Fibroblast of skin of right biceps (primary cell): ENCODE measurements around the gene KCNH1.

Experiments
- DNase-seq: peaks from one replicate; pipeline ENCODE4 v3.0.0-alpha.2; 2013

Gene KCNH1

GRCh38 chr1:210855440-210855839 lies 278.5 kb downstream of the KCNH1 start:
- no peak for DNase-seq

DNA sequence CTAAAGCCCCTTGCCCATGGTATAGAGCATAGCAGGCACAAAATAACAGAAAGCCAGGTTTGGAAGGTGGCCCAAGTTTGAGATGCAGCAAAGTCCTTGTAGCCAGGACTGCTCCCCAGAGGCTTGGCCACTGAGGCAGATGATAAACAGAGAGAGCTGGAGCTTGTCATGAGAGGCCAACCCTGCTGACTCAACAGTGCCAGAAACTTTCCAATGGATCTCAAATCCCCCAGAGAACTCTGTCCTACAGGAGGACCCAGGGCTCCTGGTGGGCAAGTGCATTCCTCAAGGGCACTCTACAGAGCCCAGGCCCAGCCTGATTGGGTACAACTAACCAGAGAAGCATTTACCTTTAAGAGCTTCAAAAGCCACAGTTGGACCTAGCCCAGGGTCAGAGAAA lies 280.7 kb downstream of the KCNH1 start:
- no peak for DNase-seq

DNA sequence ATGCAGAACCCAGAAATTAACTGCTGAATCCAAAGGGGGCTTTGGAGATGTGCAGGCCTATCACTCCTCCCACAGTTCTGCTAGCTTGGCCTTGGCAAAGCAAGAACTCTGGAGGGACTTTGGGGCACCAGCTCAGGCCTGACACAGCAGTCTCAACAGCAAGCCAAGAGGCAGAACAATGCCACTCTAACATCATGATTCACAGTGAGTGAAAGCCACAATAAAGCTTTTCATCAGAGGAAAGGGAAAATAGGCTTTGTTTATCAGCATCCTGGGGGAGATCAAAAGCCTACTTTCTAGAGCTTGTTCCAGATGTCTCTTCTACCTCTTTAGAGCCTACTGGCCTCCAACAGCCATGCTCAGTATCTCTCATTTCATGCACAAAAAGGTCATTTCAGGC lies 283.4 kb downstream of the KCNH1 start:
- no peak for DNase-seq

DNA sequence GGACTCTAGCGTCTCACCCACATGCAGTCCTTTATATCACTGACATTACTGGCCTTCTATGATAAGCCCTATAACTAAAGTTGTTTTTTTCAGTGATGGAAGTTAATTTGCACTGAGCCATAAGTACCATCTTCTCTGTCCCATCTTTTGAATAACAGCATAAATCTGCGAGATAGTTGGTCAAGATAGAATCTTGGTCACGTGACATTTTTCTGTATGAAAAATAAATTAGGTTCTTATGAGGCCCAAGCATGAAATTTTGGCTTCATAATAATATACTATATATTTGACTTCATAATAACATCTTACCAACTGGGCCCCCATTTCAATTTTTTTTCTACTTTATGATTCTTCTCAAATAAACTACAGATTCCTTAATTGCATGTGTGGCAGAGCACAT lies 285.5 kb downstream of the KCNH1 start:
- DNase-seq, result no peak

DNA sequence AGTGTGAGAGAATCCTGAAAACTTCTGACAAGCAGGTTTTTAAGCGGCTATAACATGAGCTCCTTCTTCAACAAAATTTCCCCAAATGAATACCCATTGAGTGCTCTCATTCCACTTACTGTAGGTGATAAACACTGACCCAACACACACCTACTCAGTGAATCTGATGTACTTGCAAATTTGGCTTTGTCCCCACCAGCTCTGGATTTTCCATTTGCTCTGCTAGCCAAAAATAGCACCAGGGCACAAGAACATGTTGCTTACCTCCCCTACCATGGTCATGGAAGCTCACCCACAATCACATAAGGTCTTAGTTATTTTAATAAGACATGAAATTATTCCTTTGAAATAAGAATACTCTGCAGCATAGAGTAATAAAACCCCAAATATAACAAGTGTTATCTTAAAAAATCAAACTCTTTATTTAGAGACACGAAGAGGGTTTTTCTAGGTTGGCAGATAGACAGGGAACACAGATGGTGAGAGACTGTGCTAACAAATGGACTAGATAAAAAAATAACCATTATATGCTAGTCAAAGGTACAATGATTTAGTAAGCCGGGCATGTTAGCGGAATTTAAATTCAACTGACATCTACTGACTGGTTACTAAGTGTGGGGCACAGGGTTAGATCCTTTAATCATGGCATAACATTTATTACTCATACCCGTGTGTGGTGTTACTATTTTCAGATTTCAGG lies 291.9 kb downstream of the KCNH1 start:
- no peak for DNase-seq

DNA sequence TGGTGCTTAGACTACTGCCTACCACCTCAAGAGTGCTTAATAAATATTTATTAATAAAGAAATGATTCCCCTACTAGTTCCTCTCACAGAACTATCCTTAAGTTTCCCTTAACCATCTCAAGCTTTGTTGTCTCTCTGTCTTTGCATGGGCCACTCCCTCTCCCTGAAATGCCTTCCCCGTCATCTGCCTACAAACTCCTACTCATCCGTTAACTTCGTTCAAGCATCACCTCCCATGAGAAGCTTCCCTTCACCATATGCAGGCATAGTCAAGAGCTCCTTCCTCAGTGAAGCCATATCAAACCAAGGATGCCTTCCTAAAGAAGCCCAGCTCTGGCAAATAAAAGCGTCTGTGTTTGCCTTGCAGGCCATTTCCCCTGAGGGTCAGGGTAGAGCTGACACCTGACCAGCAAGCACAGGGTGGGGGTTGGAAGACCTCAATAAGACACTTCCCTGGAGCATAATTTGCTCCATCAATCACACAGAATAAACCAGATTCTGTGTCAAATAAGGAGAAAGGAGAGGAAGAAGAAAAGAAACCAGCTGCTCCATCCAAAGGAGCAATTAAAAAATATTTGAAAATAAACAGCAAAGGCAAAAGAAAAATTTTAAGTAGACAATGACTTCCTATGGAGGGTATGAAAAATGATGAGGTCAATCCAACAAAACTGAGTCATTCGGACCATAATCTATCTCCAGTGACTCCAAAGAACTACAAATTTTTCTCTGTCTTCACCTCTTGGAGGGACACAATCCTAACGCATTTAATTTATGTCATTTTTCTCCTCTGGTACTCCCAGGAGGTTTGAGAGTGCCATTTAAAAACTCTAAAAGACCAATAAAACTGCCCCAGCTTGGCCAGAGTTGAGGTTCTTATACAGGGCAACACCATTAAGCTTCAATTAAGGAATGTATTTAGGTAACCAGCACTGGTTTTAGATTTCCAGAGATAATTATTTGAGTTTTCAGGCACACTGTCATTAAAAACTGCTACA lies 303.6 kb downstream of the KCNH1 start:
- DNase-seq, result no peak

DNA sequence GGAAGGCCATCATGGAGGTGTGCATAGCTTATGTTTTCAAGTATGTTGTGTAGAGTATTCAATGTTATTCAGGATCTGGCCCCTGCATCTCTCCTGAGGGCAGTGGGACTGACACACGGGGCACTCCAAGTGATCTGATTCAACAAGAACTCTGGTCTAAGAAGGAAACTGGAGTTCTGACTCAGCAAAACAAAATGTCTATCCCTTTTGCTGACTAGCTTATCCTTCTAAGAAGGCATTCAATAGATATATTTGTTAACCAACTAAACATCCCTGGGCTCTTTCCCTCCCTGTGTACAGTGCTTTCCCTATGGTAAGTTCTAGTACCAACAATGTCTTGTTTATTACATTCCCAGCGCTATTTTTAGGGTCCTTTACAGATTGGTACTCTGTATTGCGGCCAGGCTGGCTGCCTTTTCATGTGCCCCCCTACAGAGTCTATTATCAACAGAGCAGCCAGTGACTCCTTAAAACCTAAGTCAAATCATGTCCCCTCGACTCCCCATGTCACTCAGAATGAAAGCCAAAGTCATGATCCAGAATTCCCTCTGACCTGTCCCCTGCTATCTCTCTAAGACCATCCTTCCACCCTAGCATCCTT lies 304.9 kb downstream of the KCNH1 start:
- no peak for DNase-seq

DNA sequence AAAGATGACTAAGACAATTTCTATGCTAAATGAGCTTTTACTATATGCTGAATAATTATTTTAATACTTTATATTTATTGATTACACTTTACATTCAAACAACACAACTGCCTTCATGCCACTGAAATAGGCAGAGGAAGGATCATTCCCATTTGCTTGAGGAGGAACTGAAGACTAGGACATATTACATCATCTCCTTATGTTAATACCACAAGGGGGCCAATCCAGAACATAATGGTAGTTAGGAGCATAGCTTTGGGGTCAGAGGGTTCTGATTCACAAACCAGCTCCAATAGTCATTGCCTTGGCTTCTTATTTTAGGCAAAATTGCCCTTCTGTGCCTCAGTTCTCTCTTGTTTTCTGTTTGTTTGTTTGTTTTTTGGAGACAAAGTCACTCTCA lies 306.5 kb downstream of the KCNH1 start:
- no peak for DNase-seq

DNA sequence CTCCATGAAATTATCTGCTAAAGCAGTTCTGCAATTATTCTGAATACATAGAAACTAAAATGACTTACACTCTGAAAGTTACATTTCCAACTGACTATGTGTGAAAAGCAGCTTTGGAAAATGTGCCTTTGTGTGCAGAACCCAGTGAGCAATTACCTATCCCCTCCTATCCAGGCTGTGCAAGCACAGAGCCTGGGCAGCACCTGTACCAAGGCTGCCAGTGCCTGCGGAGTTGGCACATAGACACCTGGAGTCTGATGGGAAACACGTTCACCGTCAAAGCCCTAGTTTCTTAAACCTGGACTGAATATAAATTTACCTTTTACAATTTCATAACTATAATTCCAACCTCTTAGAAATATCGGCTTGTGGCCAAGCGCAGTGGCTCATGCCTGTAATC lies 307.3 kb downstream of the KCNH1 start:
- no peak for DNase-seq

- no peak for DNase-seq
These were observed 311.0 kb downstream of the KCNH1 start for GRCh38 chr1:210822932-210823331.

DNA sequence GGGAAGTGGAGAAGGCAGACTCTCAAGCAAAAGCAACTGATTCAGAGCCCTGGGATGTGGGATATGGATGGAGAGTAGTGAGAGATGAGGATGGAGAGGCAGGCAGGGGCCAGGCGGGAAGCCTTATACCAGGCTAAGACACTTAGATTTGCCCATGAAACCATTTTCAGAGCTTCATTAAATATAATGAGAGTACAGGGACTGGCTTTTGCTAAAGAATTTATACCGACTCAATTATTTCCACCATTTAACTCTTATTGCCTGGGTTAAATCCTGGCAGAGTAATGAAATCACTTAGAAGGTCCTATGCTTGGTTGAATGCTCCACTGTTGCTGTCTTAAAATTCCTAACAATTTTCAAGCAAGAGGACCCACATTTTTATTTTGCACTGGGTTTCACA lies 311.7 kb downstream of the KCNH1 start:
- DNase-seq, result no peak

GRCh38 chr1:210821615-210822014 lies 312.3 kb downstream of the KCNH1 start:
- DNase-seq, result no peak

GRCh38 chr1:210819266-210819665 lies 314.7 kb downstream of the KCNH1 start:
- no peak for DNase-seq

- no peak for DNase-seq
These were observed 316.3 kb downstream of the KCNH1 start for GRCh38 chr1:210817385-210818275.

- DNase-seq, result no peak
These were observed 318.1 kb downstream of the KCNH1 start for GRCh38 chr1:210815641-210816550.

DNA sequence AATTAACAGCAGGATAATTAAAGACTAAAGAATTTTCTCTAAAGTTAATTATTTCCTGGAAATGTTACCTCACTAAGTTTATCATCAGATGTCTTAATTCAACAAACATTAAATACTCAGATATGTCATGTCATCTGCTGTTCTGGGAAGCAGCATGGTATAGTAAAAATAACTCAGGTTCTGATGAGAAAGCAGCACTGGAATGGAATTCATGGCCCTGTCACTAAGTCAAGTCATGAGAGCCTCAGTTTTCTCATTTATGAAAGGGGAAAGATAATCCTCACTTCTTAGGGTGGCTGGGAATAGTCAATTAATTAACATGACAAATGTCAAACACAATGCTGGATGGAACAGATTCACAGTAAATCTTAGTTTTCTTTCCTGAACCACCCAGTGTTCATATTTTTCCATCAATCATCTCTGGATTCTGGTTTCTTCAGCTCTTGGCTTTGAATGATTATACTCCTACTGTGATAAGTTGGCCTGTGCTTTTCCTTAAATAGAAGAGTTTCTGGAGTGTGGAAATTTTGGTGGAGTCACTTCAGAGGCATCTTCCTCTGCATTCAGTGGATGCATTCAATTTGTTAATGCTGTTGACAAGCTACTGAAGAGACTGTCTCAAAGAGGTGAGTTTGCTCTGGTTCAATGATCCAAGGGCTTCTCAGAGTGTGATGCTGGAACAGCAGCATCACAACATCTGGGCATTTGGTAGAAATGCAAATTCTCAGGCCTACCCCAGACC lies 319.4 kb downstream of the KCNH1 start:
- no peak for DNase-seq

DNA sequence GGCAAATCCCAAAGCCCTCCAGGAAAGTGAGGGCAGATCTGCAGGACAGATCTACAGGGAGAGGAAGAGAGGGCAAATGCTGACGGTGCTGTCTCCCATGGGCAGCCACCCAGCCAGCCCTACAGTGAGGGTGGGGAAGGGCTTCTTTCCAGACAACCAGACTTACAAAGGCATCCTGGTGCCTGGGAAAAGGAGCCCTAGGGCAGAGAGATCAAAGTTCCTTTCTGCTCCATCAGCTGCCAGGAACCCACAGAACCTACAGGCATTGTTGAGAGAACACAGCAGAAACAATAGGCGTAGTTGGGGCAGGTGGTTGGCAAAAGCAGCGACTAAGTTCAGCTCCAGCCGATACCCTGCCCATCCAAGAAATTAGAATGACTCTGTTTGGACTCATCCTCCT lies 332.4 kb downstream of the KCNH1 start:
- no peak for DNase-seq

DNA sequence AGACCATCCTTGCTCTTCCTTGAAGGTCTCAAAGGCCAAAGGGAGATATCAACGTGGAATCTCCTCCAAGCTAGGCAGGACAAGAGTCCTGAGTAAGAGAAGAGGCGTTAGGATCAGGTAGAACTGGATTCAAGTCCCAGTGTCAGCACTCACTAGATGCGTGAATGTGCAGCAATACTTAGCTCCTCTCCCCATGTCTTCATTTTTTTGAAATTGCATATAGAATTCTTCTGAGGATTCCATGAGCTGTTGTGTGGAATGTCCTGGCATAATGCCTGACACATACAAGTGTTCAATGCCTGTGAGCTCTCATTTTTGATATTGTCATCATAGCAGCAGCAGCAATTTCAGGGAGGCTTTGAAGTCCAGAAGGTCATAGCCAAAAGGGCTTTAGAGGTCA lies 333.2 kb downstream of the KCNH1 start:
- DNase-seq, result peak; percentile 42

DNA sequence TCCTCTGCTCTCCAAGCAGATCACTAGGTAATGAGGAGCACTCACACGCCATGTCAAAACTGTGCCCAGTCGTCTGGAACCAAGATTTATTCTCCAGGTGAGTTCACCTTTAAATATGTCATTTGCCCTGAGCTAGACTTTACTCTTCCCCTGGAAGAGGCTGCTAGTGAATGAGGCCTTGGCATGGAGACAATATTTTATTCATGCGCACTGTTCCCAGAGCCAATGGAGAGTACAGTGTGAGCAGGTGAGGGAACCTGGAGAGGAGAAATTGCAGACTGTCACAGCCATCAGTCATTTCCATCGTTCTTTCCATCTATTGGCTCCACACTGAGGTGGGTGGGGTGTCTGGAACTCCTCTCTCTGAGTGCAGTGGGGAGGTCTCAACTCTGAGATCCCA lies 333.6 kb downstream of the KCNH1 start:
- DNase-seq, result no peak

DNA sequence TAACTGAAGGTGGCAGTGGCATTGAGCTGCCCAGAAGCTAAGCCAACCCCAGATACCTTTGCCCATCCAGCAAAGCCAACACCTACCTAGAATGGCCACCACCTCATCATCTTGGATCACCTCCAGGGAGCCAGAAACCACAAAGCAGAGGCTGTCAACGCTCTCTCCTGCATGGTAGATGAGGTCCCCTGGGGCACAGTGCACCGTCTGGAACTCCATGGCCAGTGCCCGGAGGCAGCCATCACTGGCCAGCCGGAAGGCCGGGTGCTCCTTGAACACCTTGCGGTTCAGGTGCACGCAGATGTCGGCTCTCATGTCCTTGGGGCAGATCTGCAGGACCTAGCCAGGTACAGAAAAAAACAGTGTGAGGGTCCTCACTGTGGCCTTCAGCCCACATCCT lies 336.5 kb downstream of the KCNH1 start:
- no peak for DNase-seq

DNA sequence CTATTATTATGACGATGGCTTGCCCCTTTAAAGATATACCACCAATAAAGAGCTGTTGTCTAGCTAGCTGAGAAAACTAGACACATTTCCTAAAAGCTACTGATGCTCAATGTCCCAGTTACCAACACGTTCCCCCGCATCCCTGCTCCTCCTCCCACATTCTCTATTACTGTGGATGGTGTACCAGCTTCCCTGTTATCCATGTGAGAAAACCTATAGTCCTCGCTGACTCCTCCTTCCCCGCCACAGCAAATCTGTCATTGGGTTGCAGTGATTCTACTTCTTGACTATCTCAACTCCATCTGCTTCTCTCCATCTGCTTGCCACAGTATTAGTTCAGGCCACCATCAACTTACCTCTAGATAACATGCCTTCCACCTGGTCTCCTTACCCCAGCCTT lies 337.5 kb downstream of the KCNH1 start:
- no peak for DNase-seq
